HL-60 (cell line): ENCODE data around the gene TMEM243.

Source experiments
- GABPA ChIP-seq: IDR thresholded peaks from 2 replicates; pipeline ENCODE4 v1.6.1; 2012; ENCODE audit warnings: low read depth
- POLR2AphosphoS5 ChIP-seq: IDR thresholded peaks from 2 replicates; pipeline ENCODE4 v1.6.1; 2012; ENCODE audit warnings: low read depth
- TF ChIP-seq, protein P1 (sequence below): IDR thresholded peaks from one replicate; pipeline ENCODE4 v1.5.1; 2011; ENCODE audit warnings: low read length, control low read depth, inconsistent platforms; ENCODE audit not compliant: insufficient read depth
- TF ChIP-seq, protein P2 (sequence below): IDR thresholded peaks from 2 replicates; pipeline ENCODE4 v1.6.1; 2012; ENCODE audit warnings: low read depth; ENCODE audit not compliant: insufficient replicate concordance

DNA sequence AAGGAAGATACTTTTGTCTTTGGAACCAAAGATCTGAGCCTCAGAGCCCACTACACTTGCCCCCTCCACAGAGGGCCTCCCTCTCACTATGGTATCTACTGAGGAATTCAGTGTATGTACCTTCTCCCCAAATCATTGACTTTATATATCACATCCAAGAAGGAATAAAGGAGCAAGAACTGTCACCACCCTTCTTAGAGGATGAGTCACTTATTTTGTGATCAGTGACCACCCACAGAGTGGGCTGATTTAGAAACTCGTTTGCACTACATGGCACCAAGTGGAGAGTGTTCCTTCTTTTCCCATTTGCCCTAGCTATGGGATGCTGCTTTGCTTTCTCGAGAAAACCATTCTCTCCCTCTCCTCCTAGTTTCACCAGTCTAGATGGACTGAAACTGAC, 5.7 kb downstream of the TMEM243 start:
- TF ChIP-seq, protein P1, sequence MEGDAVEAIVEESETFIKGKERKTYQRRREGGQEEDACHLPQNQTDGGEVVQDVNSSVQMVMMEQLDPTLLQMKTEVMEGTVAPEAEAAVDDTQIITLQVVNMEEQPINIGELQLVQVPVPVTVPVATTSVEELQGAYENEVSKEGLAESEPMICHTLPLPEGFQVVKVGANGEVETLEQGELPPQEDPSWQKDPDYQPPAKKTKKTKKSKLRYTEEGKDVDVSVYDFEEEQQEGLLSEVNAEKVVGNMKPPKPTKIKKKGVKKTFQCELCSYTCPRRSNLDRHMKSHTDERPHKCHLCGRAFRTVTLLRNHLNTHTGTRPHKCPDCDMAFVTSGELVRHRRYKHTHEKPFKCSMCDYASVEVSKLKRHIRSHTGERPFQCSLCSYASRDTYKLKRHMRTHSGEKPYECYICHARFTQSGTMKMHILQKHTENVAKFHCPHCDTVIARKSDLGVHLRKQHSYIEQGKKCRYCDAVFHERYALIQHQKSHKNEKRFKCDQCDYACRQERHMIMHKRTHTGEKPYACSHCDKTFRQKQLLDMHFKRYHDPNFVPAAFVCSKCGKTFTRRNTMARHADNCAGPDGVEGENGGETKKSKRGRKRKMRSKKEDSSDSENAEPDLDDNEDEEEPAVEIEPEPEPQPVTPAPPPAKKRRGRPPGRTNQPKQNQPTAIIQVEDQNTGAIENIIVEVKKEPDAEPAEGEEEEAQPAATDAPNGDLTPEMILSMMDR = no peak
- TF ChIP-seq, protein P2, sequence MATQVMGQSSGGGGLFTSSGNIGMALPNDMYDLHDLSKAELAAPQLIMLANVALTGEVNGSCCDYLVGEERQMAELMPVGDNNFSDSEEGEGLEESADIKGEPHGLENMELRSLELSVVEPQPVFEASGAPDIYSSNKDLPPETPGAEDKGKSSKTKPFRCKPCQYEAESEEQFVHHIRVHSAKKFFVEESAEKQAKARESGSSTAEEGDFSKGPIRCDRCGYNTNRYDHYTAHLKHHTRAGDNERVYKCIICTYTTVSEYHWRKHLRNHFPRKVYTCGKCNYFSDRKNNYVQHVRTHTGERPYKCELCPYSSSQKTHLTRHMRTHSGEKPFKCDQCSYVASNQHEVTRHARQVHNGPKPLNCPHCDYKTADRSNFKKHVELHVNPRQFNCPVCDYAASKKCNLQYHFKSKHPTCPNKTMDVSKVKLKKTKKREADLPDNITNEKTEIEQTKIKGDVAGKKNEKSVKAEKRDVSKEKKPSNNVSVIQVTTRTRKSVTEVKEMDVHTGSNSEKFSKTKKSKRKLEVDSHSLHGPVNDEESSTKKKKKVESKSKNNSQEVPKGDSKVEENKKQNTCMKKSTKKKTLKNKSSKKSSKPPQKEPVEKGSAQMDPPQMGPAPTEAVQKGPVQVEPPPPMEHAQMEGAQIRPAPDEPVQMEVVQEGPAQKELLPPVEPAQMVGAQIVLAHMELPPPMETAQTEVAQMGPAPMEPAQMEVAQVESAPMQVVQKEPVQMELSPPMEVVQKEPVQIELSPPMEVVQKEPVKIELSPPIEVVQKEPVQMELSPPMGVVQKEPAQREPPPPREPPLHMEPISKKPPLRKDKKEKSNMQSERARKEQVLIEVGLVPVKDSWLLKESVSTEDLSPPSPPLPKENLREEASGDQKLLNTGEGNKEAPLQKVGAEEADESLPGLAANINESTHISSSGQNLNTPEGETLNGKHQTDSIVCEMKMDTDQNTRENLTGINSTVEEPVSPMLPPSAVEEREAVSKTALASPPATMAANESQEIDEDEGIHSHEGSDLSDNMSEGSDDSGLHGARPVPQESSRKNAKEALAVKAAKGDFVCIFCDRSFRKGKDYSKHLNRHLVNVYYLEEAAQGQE = no peak
- TF ChIP-seq POLR2AphosphoS5 (no peak), GABPA (no peak)
